ENCODE results near the gene MAT1A. TPM values are rescaled to one million over a fixed set of nuclear protein-coding genes. Genes with fewer than 3 reads are reported as not detected.

Gene MAT1A
- total and polyA plus RNA-seq, 2 of the 13 experiments (the other 11 are each of a cell fraction or from before 2014, with no cell fraction given), result 57.1 to 76.9 TPM

DNA sequence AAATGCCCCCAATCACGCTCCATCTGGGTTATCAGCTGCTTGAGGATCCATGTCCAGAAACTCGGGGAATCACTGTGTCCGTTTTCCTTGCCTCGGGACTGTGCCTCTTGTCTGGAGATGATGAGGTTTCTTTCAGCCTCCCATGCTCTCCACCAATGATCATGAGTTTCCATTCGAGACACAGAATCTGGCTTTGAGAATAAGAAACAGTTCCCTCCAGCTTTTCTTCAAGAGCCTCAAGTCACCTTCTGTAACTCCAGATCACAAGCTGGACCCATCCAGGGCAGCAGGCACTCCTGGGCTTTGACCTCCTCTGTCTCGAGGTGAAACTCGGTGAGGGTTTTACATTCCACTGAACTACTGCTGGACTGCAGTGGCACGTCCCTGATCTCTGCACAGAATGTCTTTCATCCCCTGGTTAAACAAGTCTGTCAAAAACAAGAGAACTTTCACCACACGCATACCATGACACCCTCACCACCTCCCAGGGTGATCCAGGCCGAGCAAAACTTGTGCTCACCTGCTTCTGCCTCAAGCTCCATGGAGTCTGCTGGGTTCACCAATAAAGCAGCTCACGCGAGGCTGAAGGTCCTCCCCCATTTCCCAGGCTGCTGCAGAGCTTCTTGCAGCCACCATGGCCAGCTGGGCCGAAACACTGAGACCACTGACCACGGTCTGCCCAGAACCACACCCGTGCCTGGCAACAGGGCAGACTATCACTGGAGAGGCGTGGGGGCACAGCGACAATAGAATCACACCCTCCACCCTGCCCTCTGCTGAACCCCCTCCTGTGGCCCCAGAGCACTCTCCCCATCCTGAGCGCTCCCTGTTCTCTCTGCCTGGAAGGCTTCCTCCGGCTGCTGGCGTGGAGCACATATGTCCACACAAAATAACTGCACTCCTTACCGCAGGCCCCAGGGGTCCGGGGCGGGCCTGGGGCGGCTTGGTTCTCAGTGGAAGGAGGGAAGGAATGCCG lies 25.1 kb downstream of the MAT1A start (continued):
- TF ChIP-seq, protein P1, sequence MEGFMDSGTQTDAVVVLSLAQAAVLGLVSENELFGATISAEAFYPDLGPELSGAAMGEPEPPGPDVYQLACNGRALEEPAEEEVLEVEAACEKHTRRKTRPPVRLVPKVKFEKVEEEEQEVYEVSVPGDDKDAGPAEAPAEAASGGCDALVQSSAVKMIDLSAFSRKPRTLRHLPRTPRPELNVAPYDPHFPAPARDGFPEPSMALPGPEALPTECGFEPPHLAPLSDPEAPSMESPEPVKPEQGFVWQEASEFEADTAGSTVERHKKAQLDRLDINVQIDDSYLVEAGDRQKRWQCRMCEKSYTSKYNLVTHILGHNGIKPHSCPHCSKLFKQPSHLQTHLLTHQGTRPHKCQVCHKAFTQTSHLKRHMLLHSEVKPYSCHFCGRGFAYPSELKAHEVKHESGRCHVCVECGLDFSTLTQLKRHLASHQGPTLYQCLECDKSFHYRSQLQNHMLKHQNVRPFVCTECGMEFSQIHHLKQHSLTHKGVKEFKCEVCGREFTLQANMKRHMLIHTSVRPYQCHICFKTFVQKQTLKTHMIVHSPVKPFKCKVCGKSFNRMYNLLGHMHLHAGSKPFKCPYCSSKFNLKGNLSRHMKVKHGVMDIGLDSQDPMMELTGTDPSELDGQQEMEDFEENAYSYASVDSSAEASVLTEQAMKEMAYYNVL (CRISPR knock-in tag; IDR thresholded peaks at IDR 0.05; ENCODE audit: borderline replicate concordance), result peak; percentile 41; the same call in 1 of the 2 replicates
- TF ChIP-seq GATAD2A (CRISPR knock-in tag; IDR thresholded peaks at IDR 0.05) (peak; percentile 88), ZNF431 (CRISPR knock-in tag; IDR thresholded peaks at IDR 0.05; ENCODE audit: borderline replicate concordance, low read depth) (no peak), NFYB (CRISPR knock-in tag; IDR thresholded peaks at IDR 0.05) (no peak), ZBTB21 (CRISPR knock-in tag; IDR thresholded peaks at IDR 0.05) (no peak), MAZ (IDR thresholded peaks at IDR 0.05; ENCODE audit: borderline replicate concordance, low read depth, low read length) (no peak), MAZ (CRISPR knock-in tag; IDR thresholded peaks at IDR 0.05; ENCODE audit: low read depth) (peak; percentile 68), ZKSCAN8 (CRISPR knock-in tag; IDR thresholded peaks at IDR 0.05; ENCODE audit: borderline replicate concordance) (peak; percentile 67)
- TF ChIP-seq, protein P2, sequence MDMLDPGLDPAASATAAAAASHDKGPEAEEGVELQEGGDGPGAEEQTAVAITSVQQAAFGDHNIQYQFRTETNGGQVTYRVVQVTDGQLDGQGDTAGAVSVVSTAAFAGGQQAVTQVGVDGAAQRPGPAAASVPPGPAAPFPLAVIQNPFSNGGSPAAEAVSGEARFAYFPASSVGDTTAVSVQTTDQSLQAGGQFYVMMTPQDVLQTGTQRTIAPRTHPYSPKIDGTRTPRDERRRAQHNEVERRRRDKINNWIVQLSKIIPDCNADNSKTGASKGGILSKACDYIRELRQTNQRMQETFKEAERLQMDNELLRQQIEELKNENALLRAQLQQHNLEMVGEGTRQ (IDR thresholded peaks at IDR 0.05; ENCODE audit: low read depth, low read length), result no peak
- TF ChIP-seq, protein P2 (CRISPR knock-in tag; IDR thresholded peaks at IDR 0.05; ENCODE audit: borderline replicate concordance), result no peak

Data from HepG2 (cell line).